Measurements from ENCODE around the gene ZIC4.

ZIC4 gene

DNA sequence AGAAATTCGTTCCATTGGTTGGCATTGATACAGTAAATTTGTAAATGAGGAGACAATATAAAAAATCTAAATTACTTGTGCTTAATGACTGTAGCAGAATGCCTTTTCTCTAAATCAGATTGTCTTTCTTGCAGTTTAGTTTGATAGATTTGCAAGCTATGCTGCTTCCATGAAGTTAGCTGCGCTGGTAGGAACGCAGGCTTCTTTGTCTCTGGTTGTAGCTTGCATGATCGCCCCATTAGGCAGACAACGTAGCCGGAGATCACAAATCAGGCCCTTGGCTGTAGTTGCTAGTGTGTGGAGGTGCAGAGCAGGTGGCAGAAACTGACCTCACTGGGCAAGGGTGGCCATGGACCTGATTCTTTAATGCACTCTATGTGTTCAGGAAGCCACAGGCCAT, 8.9 kb upstream of the ZIC4 start:
- TF ChIP-seq, protein P1, sequence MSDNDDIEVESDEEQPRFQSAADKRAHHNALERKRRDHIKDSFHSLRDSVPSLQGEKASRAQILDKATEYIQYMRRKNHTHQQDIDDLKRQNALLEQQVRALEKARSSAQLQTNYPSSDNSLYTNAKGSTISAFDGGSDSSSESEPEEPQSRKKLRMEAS (IDR thresholded peaks at IDR 0.05): no peak
- TF ChIP-seq RAD21 (IDR thresholded peaks at IDR 0.05; ENCODE audit: low read depth): no peak
- TF ChIP-seq EGR1 (IDR thresholded peaks at IDR 0.05): no peak
- no peak for TF ChIP-seq TAF1 (IDR thresholded peaks at IDR 0.05; ENCODE audit: low read depth)

DNA sequence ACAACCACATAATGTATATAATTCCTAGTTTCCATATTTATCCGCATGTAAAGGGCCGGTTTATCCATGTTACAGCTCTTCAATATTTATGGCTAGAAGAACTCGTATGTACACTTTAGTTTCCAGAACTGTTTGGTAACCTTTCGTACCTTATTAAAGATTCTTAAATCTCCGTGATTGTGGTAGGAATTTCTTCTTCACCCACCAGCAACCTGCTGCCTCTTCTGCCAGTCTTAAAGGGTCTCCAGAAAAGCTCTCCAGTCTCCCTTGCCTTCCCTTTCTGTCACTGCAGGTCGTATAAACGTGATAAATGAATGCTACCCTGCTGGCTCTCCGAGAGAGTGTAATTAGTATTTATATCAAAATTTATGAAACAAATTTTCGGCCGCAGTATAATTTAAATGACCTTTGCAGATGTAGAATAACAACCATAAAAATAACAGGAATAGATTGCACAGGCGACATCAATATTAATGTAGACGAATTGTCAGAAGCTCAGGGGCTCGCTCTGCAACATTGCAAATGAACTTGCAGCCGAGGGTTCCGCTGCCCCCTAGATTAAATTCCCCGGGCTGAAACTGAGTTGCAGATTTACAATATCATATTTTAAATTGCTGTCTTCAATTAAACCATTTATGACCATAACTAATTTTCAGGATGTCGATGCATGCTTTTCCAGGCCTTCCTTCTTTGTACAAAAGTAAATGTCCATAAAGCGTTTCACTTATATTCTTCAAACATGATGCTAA, 8.2 kb upstream of the ZIC4 start:
- TF ChIP-seq TEAD4 (IDR thresholded peaks at IDR 0.05) (no peak), RAD21 (IDR thresholded peaks at IDR 0.05; ENCODE audit: low read depth) (no peak)
- TF ChIP-seq, protein P1 (IDR thresholded peaks at IDR 0.05): no peak

DNA sequence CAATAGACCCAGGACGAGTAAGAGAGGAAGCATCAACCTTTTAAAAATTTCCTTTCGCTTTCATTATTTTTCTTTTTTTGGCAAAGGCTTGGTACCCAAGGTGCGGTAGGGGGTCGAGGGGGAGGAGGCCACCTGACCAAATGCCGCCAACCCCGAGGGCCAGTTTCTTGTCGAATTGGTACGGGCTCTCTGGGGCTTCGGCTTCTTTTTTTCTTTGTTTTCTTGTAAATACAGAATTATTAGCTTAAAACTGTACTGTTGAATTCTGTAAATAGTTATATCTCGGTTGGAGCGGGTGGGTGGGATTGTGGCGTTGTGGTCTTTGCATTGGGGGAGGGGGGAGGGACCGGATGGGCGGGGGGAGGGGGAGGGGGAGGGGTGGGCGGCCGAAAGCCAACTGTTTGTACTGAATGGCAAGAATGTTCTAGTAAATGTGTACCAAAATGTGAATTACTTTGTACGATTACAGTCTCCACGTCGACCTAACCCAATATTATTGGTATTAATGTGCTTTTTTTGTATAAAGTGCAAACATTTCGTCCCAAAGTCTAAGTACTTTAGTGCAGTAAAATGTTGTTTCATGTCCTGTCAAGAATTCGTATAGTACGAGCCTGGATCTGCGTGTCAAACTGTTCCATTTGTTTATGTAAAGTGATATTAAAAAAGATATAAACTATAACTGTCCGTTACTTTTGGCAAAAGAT, 7.5 kb upstream of the ZIC4 start:
- no peak for TF ChIP-seq CEBPB (IDR thresholded peaks at IDR 0.05)

DNA sequence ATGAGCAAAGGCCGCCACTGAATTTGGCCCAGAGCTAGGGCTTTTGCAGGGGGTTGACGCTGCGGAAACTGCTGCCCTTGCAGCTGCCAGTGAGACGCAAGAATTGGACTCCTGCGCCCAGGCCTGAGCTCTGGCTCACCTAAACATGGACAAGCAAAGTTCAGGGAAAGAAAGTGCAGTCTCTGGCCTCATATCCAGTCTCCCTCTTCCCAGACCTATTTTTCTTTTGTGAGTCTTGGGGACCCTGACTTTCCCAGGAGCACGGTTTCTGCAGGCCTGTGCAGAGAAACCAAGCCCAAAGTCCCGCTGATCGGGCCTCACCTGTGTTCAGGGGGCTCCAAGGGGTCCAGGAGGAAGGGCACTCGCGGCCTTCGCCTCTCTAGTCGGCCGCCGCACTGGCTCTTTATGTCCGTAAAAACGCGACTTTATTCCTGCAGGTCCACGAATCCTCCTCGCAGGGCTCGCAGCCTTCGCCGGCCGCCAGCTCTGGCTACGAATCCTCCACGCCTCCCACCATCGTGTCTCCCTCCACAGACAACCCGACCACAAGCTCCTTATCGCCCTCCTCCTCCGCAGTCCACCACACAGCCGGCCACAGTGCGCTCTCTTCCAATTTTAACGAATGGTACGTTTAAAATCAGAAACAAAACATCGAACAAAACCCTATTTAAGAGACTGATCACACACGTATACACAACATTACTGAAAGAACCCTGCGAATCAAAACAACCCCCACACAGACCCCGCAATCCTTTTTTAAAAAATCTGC, 6.8 kb upstream of the ZIC4 start:
- no peak for TF ChIP-seq CREB1 (IDR thresholded peaks at IDR 0.05; ENCODE audit: low read depth)
- TF ChIP-seq RAD21 (IDR thresholded peaks at IDR 0.05; ENCODE audit: low read depth): no peak
- TF ChIP-seq, protein P2, sequence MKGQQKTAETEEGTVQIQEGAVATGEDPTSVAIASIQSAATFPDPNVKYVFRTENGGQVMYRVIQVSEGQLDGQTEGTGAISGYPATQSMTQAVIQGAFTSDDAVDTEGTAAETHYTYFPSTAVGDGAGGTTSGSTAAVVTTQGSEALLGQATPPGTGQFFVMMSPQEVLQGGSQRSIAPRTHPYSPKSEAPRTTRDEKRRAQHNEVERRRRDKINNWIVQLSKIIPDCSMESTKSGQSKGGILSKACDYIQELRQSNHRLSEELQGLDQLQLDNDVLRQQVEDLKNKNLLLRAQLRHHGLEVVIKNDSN (IDR thresholded peaks at IDR 0.05): no peak
- TF ChIP-seq TCF12 (IDR thresholded peaks at IDR 0.05; ENCODE audit: low read depth): no peak
- TF ChIP-seq EGR1 (IDR thresholded peaks at IDR 0.05): no peak
- TF ChIP-seq EP300 (IDR thresholded peaks at IDR 0.05; ENCODE audit: borderline replicate concordance): no peak
- TF ChIP-seq, protein P1 (IDR thresholded peaks at IDR 0.05): no peak
- no peak for TF ChIP-seq TAF1 (IDR thresholded peaks at IDR 0.05; ENCODE audit: low read depth)
- no peak for TF ChIP-seq FOXM1 (IDR thresholded peaks at IDR 0.05; ENCODE audit: borderline replicate concordance, low read depth)
- TF ChIP-seq, protein P3, sequence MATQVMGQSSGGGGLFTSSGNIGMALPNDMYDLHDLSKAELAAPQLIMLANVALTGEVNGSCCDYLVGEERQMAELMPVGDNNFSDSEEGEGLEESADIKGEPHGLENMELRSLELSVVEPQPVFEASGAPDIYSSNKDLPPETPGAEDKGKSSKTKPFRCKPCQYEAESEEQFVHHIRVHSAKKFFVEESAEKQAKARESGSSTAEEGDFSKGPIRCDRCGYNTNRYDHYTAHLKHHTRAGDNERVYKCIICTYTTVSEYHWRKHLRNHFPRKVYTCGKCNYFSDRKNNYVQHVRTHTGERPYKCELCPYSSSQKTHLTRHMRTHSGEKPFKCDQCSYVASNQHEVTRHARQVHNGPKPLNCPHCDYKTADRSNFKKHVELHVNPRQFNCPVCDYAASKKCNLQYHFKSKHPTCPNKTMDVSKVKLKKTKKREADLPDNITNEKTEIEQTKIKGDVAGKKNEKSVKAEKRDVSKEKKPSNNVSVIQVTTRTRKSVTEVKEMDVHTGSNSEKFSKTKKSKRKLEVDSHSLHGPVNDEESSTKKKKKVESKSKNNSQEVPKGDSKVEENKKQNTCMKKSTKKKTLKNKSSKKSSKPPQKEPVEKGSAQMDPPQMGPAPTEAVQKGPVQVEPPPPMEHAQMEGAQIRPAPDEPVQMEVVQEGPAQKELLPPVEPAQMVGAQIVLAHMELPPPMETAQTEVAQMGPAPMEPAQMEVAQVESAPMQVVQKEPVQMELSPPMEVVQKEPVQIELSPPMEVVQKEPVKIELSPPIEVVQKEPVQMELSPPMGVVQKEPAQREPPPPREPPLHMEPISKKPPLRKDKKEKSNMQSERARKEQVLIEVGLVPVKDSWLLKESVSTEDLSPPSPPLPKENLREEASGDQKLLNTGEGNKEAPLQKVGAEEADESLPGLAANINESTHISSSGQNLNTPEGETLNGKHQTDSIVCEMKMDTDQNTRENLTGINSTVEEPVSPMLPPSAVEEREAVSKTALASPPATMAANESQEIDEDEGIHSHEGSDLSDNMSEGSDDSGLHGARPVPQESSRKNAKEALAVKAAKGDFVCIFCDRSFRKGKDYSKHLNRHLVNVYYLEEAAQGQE (IDR thresholded peaks at IDR 0.05; ENCODE audit: low read depth): no peak
- no peak for TF ChIP-seq NFIC (IDR thresholded peaks at IDR 0.05)
- TF ChIP-seq YY1 (IDR thresholded peaks at IDR 0.05; ENCODE audit: low read depth): no peak
- TF ChIP-seq ZBTB7A (IDR thresholded peaks at IDR 0.05; ENCODE audit: low read depth): no peak
- no peak for TF ChIP-seq CEBPB (IDR thresholded peaks at IDR 0.05)
- TF ChIP-seq TEAD4 (IDR thresholded peaks at IDR 0.05): no peak

DNA sequence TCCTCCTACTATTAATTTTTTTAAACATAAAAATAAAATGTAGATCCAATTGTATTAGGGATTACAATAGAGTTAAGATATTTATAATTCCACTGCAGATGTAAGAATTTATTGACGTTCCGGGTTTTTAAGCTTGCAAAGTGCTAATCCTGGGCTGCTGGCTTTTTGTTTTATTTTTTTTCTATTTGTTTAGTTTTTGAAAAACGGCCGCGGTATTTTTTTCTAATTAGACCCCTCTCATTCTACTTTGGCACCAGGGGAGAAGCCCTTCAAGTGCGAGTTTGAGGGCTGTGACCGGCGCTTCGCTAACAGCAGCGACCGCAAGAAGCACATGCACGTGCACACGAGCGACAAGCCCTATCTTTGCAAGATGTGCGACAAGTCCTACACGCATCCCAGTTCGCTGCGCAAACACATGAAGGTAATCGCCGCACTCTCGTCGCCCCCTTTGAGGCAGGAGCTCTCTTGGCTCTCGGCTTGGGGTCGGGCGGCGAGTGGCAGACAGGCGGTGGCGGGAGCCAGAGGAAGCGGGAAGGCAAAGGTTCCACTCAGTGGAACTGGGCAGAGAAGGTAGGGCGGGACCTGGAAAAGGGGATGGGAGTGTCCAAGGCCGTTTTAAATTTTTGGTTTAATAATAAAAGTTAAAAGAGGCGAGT, 6.0 kb upstream of the ZIC4 start:
- TF ChIP-seq, protein P1 (IDR thresholded peaks at IDR 0.05): no peak
- TF ChIP-seq, protein P3 (IDR thresholded peaks at IDR 0.05; ENCODE audit: low read depth): no peak
- TF ChIP-seq FOXM1 (IDR thresholded peaks at IDR 0.05; ENCODE audit: borderline replicate concordance, low read depth) (no peak), EP300 (IDR thresholded peaks at IDR 0.05; ENCODE audit: borderline replicate concordance) (no peak), NFIC (IDR thresholded peaks at IDR 0.05) (no peak), TCF12 (IDR thresholded peaks at IDR 0.05; ENCODE audit: low read depth) (no peak), ZBTB7A (IDR thresholded peaks at IDR 0.05; ENCODE audit: low read depth) (no peak), CREB1 (IDR thresholded peaks at IDR 0.05; ENCODE audit: low read depth) (no peak), RAD21 (IDR thresholded peaks at IDR 0.05; ENCODE audit: low read depth) (no peak), TEAD4 (IDR thresholded peaks at IDR 0.05) (no peak), EGR1 (IDR thresholded peaks at IDR 0.05) (no peak), TAF1 (IDR thresholded peaks at IDR 0.05; ENCODE audit: low read depth) (no peak), CEBPB (IDR thresholded peaks at IDR 0.05) (no peak), YY1 (IDR thresholded peaks at IDR 0.05; ENCODE audit: low read depth) (no peak)
- TF ChIP-seq, protein P2 (IDR thresholded peaks at IDR 0.05): no peak
